PC-9 (cell line): ENCODE data around the gene TJP3. TPM values are rescaled to one million over a fixed set of nuclear protein-coding genes. Genes with fewer than 3 reads are reported as not detected.
A peak's percentile ranks its signal among the peaks of the same experiment; 100 is the strongest.

ENCODE experiments used
- BruUV-seq: library from RNA; stranded (reverse); fragments of 400-500 nt; replicated peaks from 2 replicates; lab custom pipeline; 2021; lab: Mats Ljungman, UMichigan
- CTCF ChIA-PET: fragments of 300-600 bp; sonication (Branson Sonifier 250); formaldehyde crosslinking; loops from one replicate; lab custom pipeline; 2022; ENCODE audit warnings: antibody characterized with exemption; lab: Charles Lee
- POLR2A ChIA-PET: fragments of 300-600 bp; sonication (Branson Sonifier 250); formaldehyde crosslinking; loops from one replicate; lab custom pipeline; 2022; ENCODE audit warnings: antibody characterized with exemption; ENCODE audit not compliant: unreplicated experiment; lab: Charles Lee
- DNase-seq, 2 experiments: peaks; one replicate each; pipeline versions ENCODE4 v3.0.0 to v3.0.0-alpha.2; 2015 to 2022; ENCODE audit warnings: mixed read lengths in 1 of 2
- H2AFZ ChIP-seq: fragments of 200-600 bp; sonication (generic); 2 replicates; pipeline ENCODE4 v1.8.1; 2017; ENCODE audit warnings: antibody characterized with exemption
- H3F3A ChIP-seq: fragments of 200-600 bp; sonication (generic); 2 replicates; pipeline ENCODE4 v1.8.1; 2017; ENCODE audit warnings: antibody characterized with exemption, mild to moderate bottlenecking, low read depth; ENCODE audit not compliant: insufficient read depth
- H3K27ac ChIP-seq: fragments of 200-600 bp; sonication (generic); 2 replicates; pipeline ENCODE4 v1.6.1; 2016; ENCODE audit warnings: mixed run types
- H3K27me3 ChIP-seq: fragments of 200-600 bp; sonication (generic); 2 replicates; pipeline ENCODE4 v1.6.1; 2016; ENCODE audit warnings: low read depth, mixed run types; ENCODE audit not compliant: insufficient read depth
- H3K36me3 ChIP-seq: fragments of 200-600 bp; sonication (generic); 2 replicates; pipeline ENCODE4 v1.6.1; 2016; ENCODE audit warnings: low read depth, mixed run types
- H3K4me1 ChIP-seq: fragments of 200-600 bp; sonication (generic); replicated peaks from 2 replicates; pipeline ENCODE4 v1.6.1; 2016; ENCODE audit warnings: mixed run types; ENCODE audit not compliant: insufficient read depth
- H3K4me2 ChIP-seq: fragments of 200-600 bp; sonication (generic); 2 replicates; pipeline ENCODE4 v1.6.1; 2017; ENCODE audit warnings: mixed run types
- H3K4me3 ChIP-seq: fragments of 200-600 bp; sonication (generic); 2 replicates; pipeline ENCODE4 v1.6.1; 2016; ENCODE audit warnings: mixed run types
- H3K79me2 ChIP-seq: fragments of 200-600 bp; sonication (generic); 2 replicates; pipeline ENCODE4 v1.6.1; 2017; ENCODE audit warnings: low read depth, mixed run types
- H3K9me2 ChIP-seq: fragments of 200-600 bp; sonication (generic); 2 replicates; pipeline ENCODE4 v1.8.1; 2017; ENCODE audit warnings: mild to moderate bottlenecking; ENCODE audit not compliant: insufficient read depth
- H3K9me3 ChIP-seq: fragments of 200-600 bp; sonication (generic); 2 replicates; pipeline ENCODE4 v1.8.1; 2016; ENCODE audit warnings: low read depth; ENCODE audit not compliant: insufficient read depth
- H4K20me1 ChIP-seq: fragments of 200-600 bp; sonication (generic); 2 replicates; pipeline ENCODE4 v1.8.1; 2017; ENCODE audit not compliant: insufficient read depth
- EZH2 ChIP-seq: fragments of 200-600 bp; sonication (generic); IDR thresholded peaks from 2 replicates; pipeline ENCODE4 v1.8.0; 2017; ENCODE audit warnings: antibody characterized with exemption, low read depth
- intact Hi-C: fragments of 100-400 bp; cut with micrococcal nuclease; formaldehyde crosslinking; loops from one replicate; pipeline ENCODE4 v1.10.0; 2022; ENCODE audit not compliant: unreplicated experiment
- total RNA-seq: library from RNA; stranded (reverse); gene quantifications from 2 replicates; pipeline ENCODE4 v1.2.3, GENCODE V29; 2021
- TF ChIP-seq, protein P1 (sequence below): fragments of 200-600 bp; sonication (generic); conservative IDR thresholded peaks from 2 replicates; pipeline ENCODE4 v1.6.1; 2017; ENCODE audit warnings: mixed run types, antibody characterized with exemption, mild to moderate bottlenecking, moderate library complexity

TJP3 gene
- total RNA-seq, 1 experiment from 2014 or later = 56.8 TPM

DNA sequence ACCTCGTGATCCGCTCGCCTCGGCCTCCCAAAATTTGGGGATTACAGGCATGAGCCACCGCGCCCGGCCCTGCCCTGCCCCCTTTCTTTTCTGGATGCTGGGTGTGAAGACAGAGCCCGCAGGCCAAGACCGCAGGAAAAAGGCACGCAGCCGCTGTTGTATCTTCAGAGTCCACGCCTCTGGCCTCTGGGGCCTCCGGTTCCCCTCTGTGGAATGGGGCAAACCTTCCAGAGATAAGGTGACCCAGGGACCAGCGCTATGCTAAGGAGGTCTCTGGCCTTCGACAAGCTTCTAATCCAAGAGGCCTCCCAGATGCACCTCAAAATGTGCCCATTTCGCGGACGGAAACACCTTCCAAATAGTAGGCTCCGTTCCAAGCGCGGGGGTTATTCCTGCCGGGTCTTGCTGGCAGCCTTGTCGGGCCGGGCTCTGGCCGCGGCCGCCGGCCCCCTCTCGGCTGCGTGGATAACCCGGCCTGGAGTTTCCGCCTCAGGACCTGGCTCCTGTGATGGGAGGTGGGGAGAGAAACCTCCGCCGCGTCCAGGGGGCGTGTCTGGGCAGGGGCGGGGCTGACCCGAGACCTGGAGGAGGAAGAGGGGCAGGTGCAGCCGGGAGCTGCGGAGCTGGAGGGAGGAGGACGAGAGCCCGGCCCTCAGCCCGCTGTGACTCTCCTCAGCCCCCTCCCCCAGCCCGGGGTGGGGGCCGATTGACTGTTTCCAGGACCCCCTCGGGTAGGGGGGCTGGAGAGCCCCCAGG, 13.1 kb downstream of the TJP3 start:
- intact Hi-C loops = loop anchor here (1.0 kb wide), 1 partner anchor 11 kb away; no protein-coding TSS in a partner anchor
- H3K79me2 ChIP-seq = 0 out of 2 replicates have a peak, but pooled peaks cover 3% of the 10 kb centered on the region
- ChIA-PET CTCF (interaction anchor here (1.1 kb wide), 1 partner anchor 22 kb away, joined by 4 read pairs; no protein-coding TSS in a partner anchor), POLR2A (no interaction called here)
- H3F3A ChIP-seq = peaks cover 16% of the 10 kb centered on the region; the same call in 1 of the 2 replicates
- no peak overlapping the region for H3K27ac ChIP-seq
- TF ChIP-seq, protein P1, sequence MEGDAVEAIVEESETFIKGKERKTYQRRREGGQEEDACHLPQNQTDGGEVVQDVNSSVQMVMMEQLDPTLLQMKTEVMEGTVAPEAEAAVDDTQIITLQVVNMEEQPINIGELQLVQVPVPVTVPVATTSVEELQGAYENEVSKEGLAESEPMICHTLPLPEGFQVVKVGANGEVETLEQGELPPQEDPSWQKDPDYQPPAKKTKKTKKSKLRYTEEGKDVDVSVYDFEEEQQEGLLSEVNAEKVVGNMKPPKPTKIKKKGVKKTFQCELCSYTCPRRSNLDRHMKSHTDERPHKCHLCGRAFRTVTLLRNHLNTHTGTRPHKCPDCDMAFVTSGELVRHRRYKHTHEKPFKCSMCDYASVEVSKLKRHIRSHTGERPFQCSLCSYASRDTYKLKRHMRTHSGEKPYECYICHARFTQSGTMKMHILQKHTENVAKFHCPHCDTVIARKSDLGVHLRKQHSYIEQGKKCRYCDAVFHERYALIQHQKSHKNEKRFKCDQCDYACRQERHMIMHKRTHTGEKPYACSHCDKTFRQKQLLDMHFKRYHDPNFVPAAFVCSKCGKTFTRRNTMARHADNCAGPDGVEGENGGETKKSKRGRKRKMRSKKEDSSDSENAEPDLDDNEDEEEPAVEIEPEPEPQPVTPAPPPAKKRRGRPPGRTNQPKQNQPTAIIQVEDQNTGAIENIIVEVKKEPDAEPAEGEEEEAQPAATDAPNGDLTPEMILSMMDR = no peak
- TF ChIP-seq EZH2 = no peak
- peak; percentile 82 to 96 for DNase-seq
- no peaks in the 10 kb centered on the region for H4K20me1 ChIP-seq
- no peaks in the 10 kb centered on the region for H3K36me3 ChIP-seq
- BruUV-seq = no TSS peak
- H3K4me2 ChIP-seq = peak overlapping the region; percentile 75
- peaks cover 16% of the 10 kb centered on the region; the same call in 1 of the 2 replicates for H3K4me1 ChIP-seq
- peak overlapping the region; percentile 65 for H3K4me3 ChIP-seq
- no peak overlapping the region for H2AFZ ChIP-seq
- H3K27me3 ChIP-seq = no peaks in the 10 kb centered on the region
- no peaks in the 10 kb centered on the region for H3K9me3 ChIP-seq
- no peaks in the 10 kb centered on the region for H3K9me2 ChIP-seq

DNA sequence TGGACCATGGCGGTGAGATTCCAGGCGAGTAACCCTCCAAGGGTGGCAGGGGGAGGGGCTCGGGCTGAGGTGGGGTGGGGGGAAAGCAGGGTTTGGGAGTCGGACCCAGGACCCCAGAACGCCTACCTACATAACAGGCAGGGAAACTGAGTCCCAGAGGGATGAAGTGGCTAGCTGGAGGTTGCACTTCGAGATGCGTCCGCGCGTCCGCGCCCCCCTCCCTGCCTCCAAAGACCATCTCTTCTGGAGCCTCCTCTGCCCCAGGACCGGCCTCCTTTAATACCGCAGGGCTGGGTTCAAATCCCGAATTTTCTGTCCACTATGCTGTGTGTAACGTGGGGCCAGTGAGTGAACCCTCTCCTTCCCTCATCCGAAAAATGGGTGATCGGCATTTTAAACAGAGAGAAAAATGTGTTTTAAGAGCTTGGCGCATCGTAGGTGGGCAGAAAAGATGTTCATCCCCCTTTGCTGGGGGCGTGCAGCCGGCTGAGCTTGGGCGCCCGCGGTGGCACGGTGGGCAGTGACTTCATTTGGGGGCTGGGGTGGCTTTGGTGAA, 13.8 kb downstream of the TJP3 start:
- no peaks in the 10 kb centered on the region for H3K9me2 ChIP-seq
- ChIA-PET CTCF (interaction anchor here (0.6 kb wide), 1 partner anchor 342 kb away, joined by 3 read pairs; no protein-coding TSS in a partner anchor), POLR2A (no interaction called here)
- no peaks in the 10 kb centered on the region for H4K20me1 ChIP-seq
- H3K4me1 ChIP-seq = peaks cover 16% of the 10 kb centered on the region; the same call in 1 of the 2 replicates
- peak overlapping the region; percentile 65 for H3K4me3 ChIP-seq
- H3K36me3 ChIP-seq = no peaks in the 10 kb centered on the region
- peaks cover 16% of the 10 kb centered on the region; the same call in 1 of the 2 replicates for H3F3A ChIP-seq
- TF ChIP-seq EZH2 = no peak
- TF ChIP-seq, protein P1 = no peak
- intact Hi-C loops = loop anchor here (1.0 kb wide), 1 partner anchor 12 kb away; no protein-coding TSS in a partner anchor
- no peak overlapping the region for H2AFZ ChIP-seq
- no peaks in the 10 kb centered on the region for H3K9me3 ChIP-seq
- no peak overlapping the region for H3K27ac ChIP-seq
- H3K27me3 ChIP-seq = no peaks in the 10 kb centered on the region
- peak overlapping the region; percentile 75 for H3K4me2 ChIP-seq
- no TSS peak for BruUV-seq
- H3K79me2 ChIP-seq = 0 out of 2 replicates have a peak, but pooled peaks cover 8% of the 10 kb centered on the region
- DNase-seq = no peak

DNA sequence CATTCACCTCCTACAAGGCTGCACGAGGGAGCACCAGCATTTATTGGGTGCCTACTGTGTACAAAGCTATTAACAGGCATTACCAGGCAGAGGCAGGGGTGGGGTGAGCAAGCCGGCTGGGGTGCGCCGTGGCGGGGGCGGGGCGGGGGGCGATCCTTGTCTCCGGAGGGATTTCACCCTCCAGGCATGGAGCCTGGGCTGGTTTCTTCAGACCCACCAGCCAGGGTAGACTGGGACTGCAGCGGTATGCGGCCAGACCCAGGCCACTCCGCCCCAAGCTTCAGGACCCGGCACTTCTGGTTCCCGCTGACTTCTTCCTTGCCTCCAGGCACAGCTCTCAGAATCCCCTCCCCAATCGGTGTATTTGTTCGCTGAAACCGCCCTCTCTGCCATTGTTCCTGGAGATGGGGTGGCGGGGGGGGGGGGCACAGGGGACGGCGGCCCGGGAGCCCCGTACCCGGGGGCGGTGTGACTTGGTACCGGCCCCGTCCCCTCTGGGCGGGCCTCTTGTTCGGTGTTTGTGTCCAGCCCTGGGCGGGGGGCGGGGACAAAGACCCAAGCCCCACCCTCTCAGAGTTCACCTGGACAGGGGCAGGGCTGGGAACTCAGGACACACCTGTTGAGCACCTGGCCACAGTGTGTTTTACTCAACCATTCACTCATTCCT, 14.4 kb downstream of the TJP3 start:
- Histone ChIP-seq H2AFZ (no peak overlapping the region), H3K4me2 (peak overlapping the region; percentile 75), H3K4me3 (peak overlapping the region; percentile 65), H3K9me2 (no peaks in the 10 kb centered on the region), H3K79me2 (0 out of 2 replicates have a peak, but pooled peaks cover 8% of the 10 kb centered on the region), H3F3A (peaks cover 21% of the 10 kb centered on the region; the same call in 1 of the 2 replicates), H3K36me3 (no peaks in the 10 kb centered on the region), H3K27me3 (no peaks in the 10 kb centered on the region), H3K9me3 (no peaks in the 10 kb centered on the region), H4K20me1 (no peaks in the 10 kb centered on the region), H3K27ac (peak overlapping the region; percentile 17; the same call in 1 of the 2 replicates), H3K4me1 (peaks cover 19% of the 10 kb centered on the region)
- DNase-seq = peak; percentile 70 to 74
- TF ChIP-seq, protein P1 = no peak
- TF ChIP-seq EZH2 = no peak
- ChIA-PET POLR2A (no interaction called here), CTCF (interaction anchor here (0.6 kb wide), 1 partner anchor 343 kb away, joined by 3 read pairs; no protein-coding TSS in a partner anchor)
- no TSS peak for BruUV-seq
- intact Hi-C loops = no loop called here
